GM10266 (cell line): ENCODE results near the gene FOXK2.

Experiments
- DNase-seq: peaks from one replicate; pipeline ENCODE4 v3.0.0; 2012; ENCODE audit errors: extremely low spot score
- TF ChIP-seq, protein P1 (sequence below): IDR thresholded peaks from 2 replicates; pipeline ENCODE4 v1.5.1; 2012; ENCODE audit warnings: mild to moderate bottlenecking, low read depth; ENCODE audit not compliant: control insufficient read depth, insufficient read depth; ENCODE audit errors: missing control alignments

FOXK2 gene

GRCh38 chr17:82480318-82480717 is 39.2 kb upstream of the FOXK2 start:
- DNase-seq, result no peak
- TF ChIP-seq, protein P1, sequence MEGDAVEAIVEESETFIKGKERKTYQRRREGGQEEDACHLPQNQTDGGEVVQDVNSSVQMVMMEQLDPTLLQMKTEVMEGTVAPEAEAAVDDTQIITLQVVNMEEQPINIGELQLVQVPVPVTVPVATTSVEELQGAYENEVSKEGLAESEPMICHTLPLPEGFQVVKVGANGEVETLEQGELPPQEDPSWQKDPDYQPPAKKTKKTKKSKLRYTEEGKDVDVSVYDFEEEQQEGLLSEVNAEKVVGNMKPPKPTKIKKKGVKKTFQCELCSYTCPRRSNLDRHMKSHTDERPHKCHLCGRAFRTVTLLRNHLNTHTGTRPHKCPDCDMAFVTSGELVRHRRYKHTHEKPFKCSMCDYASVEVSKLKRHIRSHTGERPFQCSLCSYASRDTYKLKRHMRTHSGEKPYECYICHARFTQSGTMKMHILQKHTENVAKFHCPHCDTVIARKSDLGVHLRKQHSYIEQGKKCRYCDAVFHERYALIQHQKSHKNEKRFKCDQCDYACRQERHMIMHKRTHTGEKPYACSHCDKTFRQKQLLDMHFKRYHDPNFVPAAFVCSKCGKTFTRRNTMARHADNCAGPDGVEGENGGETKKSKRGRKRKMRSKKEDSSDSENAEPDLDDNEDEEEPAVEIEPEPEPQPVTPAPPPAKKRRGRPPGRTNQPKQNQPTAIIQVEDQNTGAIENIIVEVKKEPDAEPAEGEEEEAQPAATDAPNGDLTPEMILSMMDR, result no peak

DNA sequence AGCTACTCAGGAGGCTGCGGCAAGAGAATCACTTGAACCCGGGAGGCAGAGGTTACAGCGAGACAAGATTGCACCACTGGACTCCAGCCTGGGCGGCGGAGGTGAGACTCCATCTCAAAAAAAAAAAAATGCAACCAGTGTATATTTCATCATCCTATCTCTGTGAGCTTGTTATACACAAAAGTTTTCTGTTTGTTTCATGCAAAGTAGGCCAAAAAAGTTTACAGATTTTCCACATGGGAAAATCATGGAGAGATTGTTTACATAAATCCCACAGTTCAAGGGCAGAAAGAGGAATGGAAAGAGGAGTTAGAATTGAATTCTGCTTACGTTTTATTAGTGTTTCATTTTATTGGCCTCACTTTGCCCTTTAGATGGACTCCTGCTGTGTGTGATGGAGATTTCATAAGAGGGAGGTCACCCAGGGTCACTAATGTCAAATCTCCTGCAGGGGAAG is 36.3 kb upstream of the FOXK2 start:
- no peak for DNase-seq
- TF ChIP-seq, protein P1, result no peak

DNA sequence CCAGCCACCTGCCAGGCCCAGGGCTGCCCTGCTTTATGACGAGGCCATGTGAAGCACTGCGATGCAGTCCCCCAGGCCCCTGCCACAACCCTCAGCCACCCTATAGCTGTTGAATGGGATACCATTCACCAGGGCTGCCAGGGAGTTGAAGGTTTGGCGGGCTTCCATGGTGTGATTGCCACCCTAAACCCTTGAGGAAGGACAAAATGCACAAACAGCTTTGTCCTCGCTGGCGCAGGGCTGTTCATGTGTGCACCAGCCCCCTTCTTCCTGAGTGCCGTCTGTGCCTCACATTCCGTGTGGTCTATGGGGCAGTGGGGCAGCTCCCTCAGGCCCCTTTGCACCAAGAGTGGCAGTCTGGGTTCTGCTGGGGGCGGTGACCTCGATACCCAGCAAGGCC is 35.7 kb upstream of the FOXK2 start:
- no peak for DNase-seq
- TF ChIP-seq, protein P1, result no peak

- TF ChIP-seq, protein P1, result no peak
- DNase-seq, result no peak
Measured at GRCh38 chr17:82486231-82487094, 33.1 kb upstream of the FOXK2 start.

DNA sequence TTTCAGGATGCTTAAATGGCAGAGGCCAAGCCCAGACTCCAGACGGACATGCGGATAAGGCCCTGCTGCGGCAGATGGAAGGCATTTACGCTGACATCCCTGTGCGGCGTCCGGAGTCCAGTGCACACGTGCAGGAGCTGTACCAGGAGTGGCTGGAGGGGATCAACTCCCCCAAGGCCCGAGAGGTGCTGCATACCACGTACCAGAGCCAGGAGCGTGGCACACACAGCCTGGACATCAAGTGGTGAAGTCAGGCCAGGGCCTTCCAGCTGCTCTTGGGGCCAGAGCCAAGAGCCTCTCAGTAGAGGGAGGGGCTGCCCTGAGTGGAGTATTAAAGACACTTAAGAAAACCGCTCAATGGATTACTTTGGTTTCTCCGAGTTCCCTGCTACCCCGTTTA is 31.6 kb upstream of the FOXK2 start:
- DNase-seq, result no peak
- TF ChIP-seq, protein P1, result no peak

DNA sequence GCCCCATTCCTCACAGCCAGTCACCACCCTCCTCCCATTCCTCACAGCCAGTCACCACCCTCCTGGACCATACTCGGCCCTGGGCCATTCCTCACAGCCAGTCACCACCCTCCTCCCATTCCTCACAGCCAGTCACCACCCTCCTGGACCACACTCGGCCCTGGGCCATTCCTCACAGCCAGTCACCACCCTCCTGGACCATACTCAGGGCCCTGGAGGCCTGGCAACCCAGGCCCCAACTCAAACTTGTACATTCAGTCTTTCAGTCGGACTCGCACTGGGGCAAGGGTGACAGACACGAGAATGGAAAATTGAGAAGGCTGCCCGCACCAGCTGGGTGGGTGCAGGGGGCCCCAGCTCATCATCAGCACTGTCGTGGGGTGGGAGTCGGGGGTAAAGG is 30.4 kb upstream of the FOXK2 start:
- TF ChIP-seq, protein P1, result no peak
- no peak for DNase-seq

GRCh38 chr17:82489851-82490511 is 29.6 kb upstream of the FOXK2 start:
- TF ChIP-seq, protein P1, result no peak
- no peak for DNase-seq
